Gastroesophageal sphincter (tissue), 3 donors: ENCODE data around the gene ARRDC5.

Experiments
- POLR2A ChIP-seq, 2 donors: fragments of 450-650 bp; IDR thresholded peaks; one replicate each; pipeline ENCODE4 v1.6.1; 2017; ENCODE audit warnings: antibody characterized with exemption in 2 of 2, mild to moderate bottlenecking in 2 of 2, moderate library complexity in 1 of 2
- TF ChIP-seq, protein P1 (sequence below), 4 experiments: fragments of 200-600 bp in 2 of 4; fragments of 450-650 bp in 2 of 4; sonication (generic) in 1 of 4; IDR thresholded peaks; one replicate each; pipeline ENCODE4 v1.5.1; 2017 to 2019; ENCODE audit warnings: antibody characterized with exemption in 4 of 4, mild to moderate bottlenecking in 2 of 4, moderate library complexity in 2 of 4

DNA sequence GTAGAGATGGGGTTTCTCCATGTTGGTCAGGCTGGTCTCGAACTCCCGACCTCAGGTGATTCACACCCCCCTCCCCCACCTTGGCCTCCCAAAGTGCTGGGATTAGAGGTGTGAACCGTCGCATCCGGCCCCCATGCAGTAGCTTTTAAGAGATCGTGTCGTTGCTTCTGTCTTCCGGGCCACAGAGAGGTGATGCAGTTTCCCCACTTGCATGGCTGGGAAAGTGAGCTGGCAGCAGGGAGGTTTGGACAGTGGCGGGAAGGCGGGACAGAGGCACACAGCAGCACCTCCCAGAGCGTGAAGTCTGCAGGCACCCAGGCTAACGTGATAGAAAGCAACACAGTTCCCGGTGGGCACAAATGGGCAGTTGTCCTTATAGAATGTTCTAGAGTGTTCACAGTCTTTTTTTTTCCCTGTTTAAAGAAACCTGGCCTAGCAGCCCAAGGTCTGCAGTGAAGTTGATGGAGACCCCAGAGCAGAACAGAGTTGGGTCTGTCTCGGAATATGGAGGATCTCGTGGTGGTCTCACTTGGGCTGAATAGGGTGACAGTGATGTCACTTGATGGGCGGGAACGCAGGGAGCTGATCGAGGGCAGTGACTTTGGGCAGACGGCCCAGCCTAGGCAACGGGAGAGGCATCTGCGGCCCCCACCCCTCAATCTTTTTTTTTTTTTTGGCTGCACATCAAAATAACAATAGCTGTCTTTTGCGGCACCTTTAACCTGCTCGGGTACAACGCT is 11.5 kb upstream of the ARRDC5 start:
- TF ChIP-seq, protein P1, sequence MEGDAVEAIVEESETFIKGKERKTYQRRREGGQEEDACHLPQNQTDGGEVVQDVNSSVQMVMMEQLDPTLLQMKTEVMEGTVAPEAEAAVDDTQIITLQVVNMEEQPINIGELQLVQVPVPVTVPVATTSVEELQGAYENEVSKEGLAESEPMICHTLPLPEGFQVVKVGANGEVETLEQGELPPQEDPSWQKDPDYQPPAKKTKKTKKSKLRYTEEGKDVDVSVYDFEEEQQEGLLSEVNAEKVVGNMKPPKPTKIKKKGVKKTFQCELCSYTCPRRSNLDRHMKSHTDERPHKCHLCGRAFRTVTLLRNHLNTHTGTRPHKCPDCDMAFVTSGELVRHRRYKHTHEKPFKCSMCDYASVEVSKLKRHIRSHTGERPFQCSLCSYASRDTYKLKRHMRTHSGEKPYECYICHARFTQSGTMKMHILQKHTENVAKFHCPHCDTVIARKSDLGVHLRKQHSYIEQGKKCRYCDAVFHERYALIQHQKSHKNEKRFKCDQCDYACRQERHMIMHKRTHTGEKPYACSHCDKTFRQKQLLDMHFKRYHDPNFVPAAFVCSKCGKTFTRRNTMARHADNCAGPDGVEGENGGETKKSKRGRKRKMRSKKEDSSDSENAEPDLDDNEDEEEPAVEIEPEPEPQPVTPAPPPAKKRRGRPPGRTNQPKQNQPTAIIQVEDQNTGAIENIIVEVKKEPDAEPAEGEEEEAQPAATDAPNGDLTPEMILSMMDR (IDR thresholded peaks at IDR 0.05) = no peak
- TF ChIP-seq POLR2A (IDR thresholded peaks at IDR 0.05) = no peak
